NCI-H748 (cell line): ENCODE results near the gene TMEM218.
"Not testable (repeated sequence)": the region's sequence is repeated elsewhere in the genome, so short reads cannot be mapped to it uniquely, and the experiment has no call there.

Source experiments
- DNase-seq: peaks from one replicate; lab custom pipeline; 2025; ENCODE audit not compliant: unreplicated experiment; lab: John Stamatoyannopoulos, UW

Gene TMEM218

GRCh38 chr11:125057693-125058016, 53.8 kb downstream of the TMEM218 start:
- DNase-seq = no peak

- DNase-seq = no peak
Observed at GRCh38 chr11:125056931-125057692, 54.3 kb downstream of the TMEM218 start.

GRCh38 chr11:125056111-125056510, 55.3 kb downstream of the TMEM218 start:
- not testable (repeated sequence) for DNase-seq

- no peak for DNase-seq
Observed at GRCh38 chr11:125055107-125055715, 56.2 kb downstream of the TMEM218 start.

- DNase-seq = no peak
Observed at GRCh38 chr11:125053167-125053566, 58.3 kb downstream of the TMEM218 start.

- DNase-seq = no peak
Observed at GRCh38 chr11:125052047-125052446, 59.4 kb downstream of the TMEM218 start.

- no peak for DNase-seq
Observed at GRCh38 chr11:125049164-125049792, 62.1 kb downstream of the TMEM218 start.
